ENCODE measurements around the gene DGKE.

Gene DGKE

DNA sequence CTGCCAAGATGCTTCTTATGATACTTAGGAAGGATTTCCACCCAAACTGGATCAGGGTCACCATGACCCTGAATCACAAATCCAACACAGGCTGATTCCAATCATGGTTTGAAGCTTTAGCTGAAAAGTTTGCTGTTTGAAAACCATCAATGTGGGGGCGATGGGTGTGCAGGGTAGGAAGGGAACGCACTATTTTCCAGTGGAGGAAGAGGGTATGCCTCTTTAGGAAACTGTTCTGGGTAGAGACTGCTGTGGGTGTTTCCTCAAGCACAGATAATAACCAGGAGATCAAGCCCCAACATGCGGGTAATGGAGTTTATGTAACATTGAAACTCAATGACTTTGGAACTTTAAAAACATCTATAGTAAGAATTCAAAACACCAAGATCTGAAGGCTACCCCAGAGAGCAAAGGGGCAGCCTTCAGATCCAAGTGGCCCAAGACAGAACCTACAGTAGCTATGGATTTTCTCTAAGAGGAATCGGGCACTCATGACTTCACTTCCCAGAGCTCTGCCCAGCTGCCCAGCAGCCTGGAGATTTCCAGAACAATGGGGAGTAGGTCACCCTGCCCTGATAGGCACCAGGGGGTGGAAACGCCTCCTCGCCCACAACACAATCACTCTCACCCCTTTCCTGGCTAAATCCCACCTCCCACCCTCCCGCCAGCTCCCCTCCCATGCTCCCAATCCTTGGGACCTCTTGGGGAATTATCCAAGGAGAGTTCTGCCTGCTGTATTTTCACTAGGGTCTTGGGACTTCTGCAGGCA lies 57.1 kb downstream of the DGKE start:
- no peak for DNase-seq (ENCODE audit: low spot score)

DNA sequence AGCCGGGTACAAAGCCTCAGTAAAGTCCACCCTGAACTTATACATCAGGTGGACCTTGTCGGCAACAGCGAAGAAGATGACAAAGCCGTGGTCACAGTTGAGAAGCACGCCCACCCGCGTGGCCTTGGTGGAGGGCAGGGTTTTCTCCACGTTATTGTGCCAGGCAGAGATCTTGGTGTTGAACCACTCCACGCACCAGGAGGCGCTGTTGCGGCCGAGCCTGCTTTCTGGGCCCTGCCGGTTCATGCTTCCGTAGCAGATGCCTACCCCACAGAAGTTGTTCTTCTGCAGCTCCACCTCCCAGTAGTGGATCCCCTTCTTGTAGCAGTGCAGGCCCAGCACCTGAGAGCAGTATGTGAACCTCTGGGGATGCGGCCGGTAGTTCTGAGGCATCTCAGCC lies 57.8 kb downstream of the DGKE start:
- peak; percentile 50 for DNase-seq (ENCODE audit: low spot score)

DNA sequence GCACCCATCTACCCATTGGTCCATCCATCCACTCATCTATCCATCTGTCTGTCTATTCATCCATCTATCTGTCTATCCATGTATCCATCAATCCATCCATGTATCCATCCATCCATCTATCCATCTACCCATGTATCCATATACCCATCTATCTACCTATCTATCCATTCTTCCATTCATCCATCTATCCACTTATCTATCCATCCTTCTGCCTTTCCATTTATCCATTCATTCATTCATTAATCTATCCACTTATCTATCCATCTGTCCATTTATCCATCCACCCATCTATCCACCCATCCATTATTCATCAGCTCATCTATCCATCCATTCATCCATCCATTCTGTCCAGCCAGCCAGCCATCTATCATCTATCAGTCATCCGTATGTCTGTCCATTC lies 58.4 kb downstream of the DGKE start:
- no peak for DNase-seq (ENCODE audit: low spot score)

DNA sequence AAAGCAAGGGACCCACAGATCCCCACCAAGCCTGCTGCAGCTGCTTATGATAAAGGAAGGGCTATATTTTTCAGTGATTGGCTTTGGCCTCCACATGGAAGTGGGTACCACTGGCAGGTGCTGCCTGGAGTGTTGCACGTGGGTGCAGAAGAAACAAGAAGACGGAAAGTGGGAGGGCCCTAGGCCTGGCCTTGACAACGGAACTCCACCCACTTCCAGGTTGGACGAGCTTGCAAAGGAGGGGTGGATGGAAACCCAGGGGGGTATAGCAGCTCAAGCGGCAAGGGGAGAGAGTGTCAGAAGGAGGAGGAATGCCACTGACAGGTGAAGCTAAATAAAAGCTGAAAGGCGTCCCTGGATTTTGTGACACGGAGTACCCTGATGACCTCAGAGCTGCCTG lies 59.6 kb downstream of the DGKE start:
- no peak for DNase-seq (ENCODE audit: low spot score)

DNA sequence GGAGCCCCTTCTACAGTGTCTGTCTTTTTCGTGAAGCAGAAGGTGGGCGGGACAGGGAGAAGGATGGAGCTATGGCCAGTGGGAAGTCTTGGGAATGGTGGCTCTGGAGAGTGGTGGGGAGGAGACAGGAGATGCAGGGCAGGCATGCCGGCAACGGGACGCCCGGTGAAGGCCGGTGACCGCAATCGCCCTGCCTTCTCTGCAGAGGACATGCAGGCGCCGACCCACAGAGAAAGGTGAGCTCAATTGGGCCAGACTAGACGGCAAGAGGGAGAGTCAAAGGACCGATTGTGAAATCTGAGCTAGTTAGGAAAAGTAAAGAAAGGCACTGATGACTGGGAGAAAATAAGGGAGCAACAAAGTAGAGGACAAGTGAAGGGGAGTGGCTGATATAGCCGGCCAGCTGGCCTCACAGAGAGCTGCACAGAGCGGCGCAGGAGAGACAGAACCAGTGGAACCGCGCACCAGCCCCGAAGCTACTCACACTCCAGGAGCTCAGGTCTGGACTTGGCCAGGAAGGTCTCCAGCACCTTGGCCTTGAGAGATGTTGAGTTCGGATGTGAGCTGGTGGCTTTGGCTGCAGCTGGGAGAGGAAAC lies 61.0 kb downstream of the DGKE start:
- no peak for DNase-seq (ENCODE audit: low spot score)

DNA sequence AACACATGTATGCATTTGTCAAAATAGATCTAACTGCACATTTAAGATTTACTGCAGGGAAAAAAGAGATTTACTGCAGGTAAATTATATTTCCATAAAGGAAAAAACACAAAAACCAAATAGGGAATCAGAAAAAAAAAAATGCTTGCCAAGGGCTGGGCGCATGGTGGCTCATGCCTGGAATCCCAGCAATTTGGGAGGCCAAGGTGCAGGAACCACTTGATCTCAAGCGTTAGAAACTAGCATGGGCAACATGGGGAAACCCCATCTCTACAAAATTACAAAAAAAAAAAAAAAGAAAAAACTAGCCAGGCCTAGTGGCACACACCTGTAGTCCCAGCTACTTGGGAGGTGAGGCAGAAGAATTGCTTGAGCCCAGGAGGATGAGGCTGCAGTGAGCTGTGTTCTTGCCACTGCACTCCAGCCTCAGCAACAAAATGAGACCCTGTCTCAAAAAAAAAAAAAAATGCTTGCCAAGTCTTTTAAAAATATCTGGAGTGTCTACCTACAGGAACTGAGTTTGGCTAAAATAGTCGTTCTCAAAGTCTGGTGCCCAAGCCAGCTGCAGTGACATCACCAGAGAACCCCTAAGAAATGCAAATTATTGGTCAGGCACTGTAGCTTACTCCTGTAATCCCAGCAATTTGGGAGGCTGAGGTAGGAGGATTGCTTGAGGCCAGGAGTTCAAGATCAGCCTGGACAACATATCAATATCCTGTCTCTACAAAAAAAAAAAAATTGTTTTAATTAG lies 62.4 kb downstream of the DGKE start:
- DNase-seq (ENCODE audit: low spot score): no peak

DNA sequence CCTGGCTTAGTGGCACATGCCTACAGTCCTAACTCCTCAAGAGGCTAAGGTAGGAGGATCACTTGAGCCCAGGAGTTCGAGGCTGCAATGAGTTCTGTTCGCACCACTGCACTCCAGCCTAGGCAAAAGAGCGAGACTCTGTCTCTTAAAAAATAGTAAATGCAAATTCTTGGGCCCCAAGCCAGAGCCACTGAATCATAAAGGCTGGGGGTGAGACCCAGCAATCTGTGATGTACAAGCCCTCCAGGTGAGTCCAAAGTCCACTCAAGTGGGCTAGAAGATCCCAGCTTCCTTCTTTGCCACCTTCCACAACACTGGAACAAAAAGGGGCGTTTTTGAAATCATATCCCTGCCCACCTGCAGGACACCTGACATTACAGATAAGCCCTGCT lies 63.0 kb downstream of the DGKE start:
- no peak for DNase-seq (ENCODE audit: low spot score)

DNA sequence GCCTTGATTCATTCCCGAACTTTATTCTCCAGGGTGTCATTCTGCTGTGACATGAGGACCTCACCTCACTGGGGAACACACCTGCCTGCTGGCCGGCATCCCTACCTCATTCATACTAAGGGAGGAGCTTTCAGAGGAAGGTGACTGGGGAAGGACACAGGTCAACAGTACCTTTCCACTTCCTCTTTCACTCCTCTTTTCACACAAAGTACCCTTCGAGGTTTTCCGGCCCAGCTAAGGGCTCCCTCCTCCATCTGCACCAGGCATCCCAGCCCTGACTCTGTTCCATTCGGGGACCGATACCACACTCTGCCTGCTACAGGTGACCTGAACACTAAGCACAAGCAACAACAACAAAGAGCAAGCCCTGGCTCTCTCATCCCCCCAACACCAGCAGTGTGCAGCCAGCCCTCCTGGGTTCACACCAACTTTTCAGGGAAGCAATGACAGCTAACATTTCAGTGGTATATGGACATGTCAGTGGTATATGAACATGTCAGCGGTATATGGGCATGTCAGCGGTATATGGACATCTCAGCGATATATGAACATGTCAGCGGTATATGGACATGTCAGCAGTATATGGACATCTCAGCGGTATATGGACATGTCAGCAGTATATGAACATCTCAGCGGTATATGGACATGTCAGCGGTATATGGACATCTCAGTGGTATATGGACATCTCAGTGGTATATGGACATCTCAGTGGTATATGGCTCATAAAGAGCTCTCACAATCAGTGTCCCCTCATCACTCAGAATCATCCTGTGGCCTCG lies 63.9 kb downstream of the DGKE start:
- DNase-seq (ENCODE audit: low spot score): no peak

DNA sequence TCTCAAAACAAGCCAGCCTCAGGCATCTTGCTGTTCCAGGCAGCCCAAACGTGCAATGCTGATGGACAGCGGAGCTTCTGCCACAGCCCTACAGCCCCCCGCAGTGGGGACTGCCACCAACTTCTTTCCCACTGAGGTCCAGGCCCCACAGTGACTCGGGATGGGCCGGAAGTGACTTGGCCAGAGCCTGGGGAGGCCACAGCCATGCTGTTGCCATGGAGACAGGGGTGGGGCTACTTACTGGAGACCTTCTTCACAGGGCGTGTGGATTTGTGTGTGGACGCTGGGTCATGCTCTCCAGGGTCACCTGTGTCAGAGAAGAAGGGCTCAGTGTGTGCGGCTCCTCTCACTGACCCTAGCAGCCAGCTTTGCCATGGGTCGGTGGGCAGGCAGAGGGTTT lies 64.9 kb downstream of the DGKE start:
- DNase-seq (ENCODE audit: low spot score): no peak

DNA sequence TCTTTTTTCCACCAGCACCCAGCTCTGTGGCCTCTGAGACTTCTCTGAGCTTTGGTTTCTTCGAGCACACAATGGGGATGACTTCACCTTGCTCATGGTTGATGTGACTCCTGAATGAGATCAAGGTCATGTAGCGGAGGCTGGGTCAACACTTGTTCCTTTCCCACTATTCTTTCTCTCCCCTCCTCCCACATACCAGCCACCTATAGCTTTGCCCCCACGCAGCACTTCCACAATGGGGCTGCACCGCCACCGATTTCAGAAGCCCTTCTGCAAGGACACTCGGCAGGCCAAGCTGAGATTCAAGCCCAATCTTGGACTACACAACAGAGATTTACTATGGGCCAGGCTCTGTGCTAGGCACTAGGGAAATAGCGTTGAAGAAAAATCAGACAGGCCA lies 65.5 kb downstream of the DGKE start:
- DNase-seq (ENCODE audit: low spot score): no peak

DNA sequence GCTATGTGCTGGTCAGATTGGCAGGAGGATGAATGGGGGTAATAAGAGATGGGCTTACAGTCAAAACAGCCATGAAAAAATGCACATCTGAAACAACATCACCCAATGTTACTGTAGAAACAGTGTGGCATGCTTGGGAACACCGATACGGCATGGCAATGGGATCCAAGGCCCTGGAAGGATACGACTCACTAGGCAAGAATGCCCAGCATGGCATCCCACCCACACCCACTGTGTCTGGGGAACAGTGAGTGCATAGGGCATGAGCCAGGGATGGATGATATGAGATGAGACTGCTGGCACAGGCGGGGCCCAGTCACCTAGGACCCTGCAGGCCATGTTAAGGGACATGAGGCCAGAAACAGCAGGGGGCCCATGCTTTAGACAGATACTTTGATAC lies 68.4 kb downstream of the DGKE start:
- DNase-seq (ENCODE audit: low spot score): peak; percentile 49

DNA sequence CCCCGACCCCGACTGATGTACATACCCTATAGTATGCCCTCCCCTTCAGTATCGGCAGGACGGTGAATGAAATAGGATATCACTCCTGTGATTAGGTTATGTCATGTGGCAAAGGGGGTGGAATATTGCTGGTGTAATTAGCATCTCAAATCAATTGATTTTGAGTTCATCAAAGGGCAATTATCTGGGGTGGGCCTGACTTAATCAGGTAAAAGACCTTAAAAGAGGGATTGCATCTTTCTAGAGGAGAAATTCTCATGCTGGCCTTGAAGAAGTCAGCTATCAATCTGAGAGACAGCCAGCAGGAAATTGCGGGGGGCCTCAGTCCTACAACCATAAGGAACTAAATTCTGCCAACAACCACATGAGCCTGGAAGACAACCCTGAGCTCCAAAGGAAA lies 69.6 kb downstream of the DGKE start:
- DNase-seq (ENCODE audit: low spot score): no peak

DNA sequence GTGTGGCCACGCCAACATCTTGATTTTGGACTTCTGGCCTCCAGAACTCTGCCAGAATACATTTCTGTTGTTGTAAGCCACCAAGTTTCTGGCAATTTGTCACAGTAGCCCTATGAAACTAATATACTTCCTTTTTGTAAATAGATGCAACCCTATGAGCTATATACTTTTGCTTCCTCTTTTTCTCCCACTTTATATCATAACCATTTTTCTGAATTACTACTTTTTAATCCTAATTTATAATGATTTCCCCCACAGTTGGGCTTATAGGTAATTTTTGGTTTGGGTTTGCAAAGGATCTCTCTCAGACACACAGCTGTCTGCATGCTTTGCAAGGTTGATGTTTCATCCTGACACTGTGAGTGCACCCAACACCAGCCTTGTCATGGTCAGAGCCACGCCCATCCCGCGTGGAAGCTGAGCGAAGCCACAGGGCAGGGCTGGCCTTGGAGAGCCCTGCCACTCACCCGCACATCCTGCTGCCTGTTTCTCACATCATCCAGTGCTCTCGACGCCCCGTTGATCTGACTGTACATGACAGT lies 74.1 kb downstream of the DGKE start:
- no peak for DNase-seq (ENCODE audit: low spot score)

DNA sequence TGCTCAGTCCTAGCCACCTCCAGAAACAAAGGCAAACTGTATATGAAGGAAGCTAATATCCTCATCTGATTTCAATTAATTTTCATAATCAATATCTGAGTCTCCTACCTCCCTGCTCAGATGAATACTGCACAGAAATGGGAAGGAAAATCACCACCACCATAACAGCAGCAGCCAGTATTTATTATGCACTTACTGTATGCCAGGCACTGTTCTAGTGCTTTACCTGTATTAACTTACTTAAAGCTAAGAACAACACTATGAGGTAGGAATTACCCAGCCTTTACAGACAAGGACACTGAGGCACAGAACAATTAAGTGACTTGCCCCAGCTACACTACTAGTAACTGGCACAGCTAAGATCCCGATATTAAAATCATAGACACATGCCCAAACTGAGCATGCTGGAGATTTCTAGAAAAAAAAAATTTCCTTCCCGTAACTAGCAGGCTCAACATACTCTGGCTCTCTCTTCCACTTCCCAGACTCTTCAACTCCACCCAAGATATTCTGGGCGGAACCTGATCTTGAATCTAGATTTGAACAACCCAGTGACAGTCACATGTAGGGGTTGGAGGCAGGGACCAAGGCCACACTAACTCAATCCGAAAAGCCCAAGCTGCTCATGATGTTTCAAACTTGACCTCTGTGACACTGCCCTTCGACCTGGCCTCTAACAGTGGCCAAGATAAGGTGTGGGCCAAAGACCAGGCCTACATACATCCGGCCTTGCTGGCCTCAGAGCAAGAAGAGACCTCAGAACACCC lies 76.0 kb downstream of the DGKE start:
- no peak for DNase-seq (ENCODE audit: low spot score)

DNA sequence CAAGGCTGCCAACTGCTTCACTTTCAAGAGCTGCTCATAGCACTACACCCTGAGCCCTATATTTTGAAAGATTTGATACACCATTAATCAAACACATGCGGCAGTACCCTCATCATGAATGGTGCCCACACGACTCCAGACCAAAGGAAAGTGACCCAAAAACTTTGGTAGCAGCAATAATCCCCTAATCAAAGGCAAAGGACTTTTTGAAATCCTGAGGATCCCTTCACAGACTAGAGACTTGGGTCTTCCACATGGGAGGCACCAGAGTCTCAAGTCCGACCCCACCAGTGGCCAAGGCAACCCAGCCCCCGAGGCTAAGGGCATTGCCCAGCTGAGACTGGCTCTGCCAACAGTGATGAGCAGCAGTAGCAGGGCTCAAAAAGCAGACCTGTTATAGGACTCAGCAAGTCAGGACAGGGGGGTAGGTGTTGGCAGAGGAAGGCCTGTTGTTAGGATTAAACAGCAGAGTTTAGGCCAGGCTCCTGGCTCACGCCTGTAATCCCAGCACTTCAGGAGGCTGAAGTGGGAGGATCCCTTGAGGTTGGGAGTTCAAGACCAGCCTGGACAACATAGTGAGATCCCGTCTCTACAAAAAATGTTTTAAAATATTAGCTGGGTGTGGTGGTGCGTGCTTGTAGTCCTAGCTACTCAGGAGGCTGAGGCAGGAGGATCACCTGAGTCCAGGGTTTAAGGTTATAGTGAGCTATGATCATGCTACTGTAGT lies 76.7 kb downstream of the DGKE start:
- DNase-seq (ENCODE audit: low spot score): no peak

DNA sequence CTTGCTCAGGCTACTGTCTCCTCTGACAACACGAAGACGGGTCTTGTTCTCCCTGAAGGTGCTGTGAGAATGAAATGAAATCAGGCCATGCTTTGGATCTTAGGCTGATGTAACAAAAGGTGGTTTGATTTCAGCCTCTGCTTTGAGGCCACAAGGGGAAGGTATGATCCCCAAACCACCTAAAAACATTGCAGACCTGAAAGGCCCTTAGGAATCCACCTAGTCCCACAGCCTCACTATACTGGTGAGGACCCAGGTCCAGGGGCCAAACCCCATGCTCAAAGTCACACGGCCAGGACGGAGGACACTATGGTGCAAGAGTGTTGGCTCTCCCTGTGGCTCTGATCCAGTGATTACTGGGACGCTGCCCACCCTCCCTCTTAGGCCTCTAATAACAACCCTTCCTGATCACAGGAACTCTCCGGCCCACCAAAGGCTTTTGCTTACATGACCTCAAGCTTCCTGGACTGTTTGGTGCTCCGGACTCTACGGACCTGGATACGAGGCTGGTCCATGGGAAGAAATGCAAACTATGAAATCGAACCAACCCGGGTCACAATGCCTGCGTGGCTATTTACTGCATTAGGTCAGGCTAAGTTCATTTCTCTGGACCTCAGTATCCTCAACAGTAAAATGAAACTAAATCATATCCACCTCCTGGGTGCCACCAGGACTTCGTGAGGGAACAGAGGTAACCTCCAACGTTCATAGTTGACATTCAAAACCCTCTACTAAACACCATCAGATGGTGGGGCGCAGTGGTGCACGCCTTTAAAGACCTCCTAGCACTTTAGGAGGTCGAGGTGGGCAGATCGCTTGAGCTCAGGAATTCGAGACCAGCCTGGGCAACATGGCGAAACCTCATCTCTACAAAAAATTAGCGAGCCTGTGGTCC lies 78.4 kb downstream of the DGKE start:
- DNase-seq (ENCODE audit: low spot score): peak; percentile 57

DNA sequence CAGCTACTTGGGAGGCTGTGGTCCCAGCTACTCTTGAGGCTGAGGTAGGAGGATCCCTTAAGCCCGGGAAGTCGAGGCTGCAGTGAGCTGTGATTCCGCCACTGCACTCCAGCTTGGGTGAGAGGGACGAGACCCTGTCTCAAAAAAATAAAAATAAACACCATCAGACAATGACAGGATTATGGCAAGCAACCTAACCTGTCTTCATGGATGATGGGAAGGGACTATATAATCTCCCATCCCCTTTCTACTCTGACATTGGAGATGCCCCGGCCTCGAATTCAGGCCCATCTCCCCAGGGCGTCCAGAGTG lies 79.0 kb downstream of the DGKE start:
- DNase-seq (ENCODE audit: low spot score): no peak

DNA sequence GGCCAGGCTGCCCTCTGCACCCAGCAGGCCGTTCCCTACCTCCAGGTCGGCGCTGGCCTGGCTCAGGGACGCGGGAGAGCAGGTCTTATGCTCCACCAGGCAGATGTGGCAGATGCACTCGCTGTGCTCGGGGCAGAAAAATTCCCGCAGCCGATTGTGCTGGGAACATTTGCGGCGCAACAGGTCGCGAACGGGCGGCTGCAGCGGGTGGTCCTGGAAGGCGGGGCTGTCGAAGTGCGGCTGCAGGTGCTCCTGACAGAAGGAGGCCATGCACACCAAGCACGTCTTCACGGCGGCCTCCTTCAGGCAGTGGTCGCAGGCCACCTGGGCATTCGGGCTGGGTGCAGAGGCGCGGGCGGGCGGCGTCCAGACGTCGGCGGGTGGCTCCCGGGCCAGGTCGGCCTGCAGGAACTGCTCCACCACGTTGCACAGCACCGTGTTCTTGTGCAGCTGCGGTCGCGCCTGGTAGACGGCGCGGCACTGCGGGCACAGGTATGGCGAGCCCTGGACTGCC lies 79.5 kb downstream of the DGKE start:
- DNase-seq (ENCODE audit: low spot score): no peak

DNA sequence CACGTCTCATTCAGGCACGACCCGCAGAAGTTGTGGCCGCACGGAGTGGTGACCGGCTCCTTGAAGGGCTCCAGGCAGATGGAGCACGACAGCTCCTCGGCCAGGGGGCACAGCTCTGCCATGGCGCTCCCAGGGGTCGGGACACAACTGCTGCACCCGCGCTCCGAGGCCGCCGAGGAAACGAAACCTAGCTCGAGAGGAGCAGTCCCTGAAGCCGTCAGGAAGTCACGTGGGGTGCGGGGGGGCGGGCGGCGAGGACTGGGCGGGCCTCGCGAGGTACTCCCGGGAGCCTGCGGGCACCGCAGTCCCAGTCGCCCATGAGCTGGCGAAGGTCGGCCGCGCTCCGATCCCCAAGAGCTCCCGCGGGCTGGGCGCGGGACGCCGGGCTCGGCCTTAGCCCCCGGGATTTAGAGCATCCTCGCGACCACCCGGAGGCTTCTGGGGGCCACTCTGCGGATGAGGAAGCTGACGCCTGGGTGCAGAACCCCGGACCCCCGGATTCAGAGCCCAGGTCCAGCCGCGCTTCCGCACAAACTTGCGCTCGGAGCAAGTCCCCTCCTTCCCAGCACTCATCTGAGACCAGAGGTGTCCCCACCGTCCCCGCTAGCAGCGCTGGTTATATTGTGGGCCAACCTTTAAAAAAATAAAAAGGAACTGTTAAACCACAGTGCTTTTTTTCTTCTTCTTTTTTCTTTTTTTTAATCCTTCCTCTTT lies 80.1 kb downstream of the DGKE start, which contains the start of gene TRIM25:
Gene TRIM25 (minus strand): TSS at position 183 of the 714 bp plus-strand sequence. CDS start 61 bp downstream, at position 122.
- peak; percentile 98 for DNase-seq (ENCODE audit: low spot score)

Measured in AG20443 (cell line).